HepG2 (cell line): ENCODE results near the gene C1orf35. TPM values are rescaled to one million over a fixed set of nuclear protein-coding genes. Genes with fewer than 3 reads are reported as not detected.

Experiments
- AGO1 ChIP-seq: fragments of 200-400 bp; formaldehyde crosslinking; IDR thresholded peaks from 2 replicates; pipeline ENCODE4 v1.6.1; 2017; ENCODE audit warnings: mild to moderate bottlenecking, low read depth, low read length, moderate library complexity; ENCODE audit not compliant: poor library complexity, severe bottlenecking
- CENPX ChIP-seq: sonication (generic); formaldehyde crosslinking; IDR thresholded peaks from 2 replicates; pipeline ENCODE4 v1.9.0; 2021; ENCODE audit warnings: mild to moderate bottlenecking, missing genetic modification reagents, moderate library complexity
- CTCF ChIP-seq: sonication (generic); formaldehyde crosslinking; IDR thresholded peaks from 2 replicates; pipeline ENCODE4 v1.5.0; 2020; ENCODE audit warnings: mild to moderate bottlenecking, missing genetic modification reagents, moderate library complexity
- ETS1 ChIP-seq: sonication (generic); formaldehyde crosslinking; IDR thresholded peaks from 2 replicates; pipeline ENCODE4 v1.4.0; 2020; ENCODE audit warnings: missing genetic modification reagents
- ETV5 ChIP-seq: IDR thresholded peaks from 2 replicates; pipeline ENCODE4 v1.6.1; 2018; ENCODE audit warnings: missing biosample characterization, missing genetic modification reagents, inconsistent platforms, borderline replicate concordance
- ZBTB7B ChIP-seq: sonication (generic); formaldehyde crosslinking; IDR thresholded peaks from 2 replicates; pipeline ENCODE4 v1.4.0; 2020; ENCODE audit warnings: missing genetic modification reagents
- ZNF710 ChIP-seq: sonication (generic); formaldehyde crosslinking; IDR thresholded peaks from 2 replicates; pipeline ENCODE4 v1.5.0; 2020; ENCODE audit warnings: mild to moderate bottlenecking, missing genetic modification reagents, borderline replicate concordance
- ZNF839 ChIP-seq: sonication (generic); formaldehyde crosslinking; IDR thresholded peaks from 2 replicates; pipeline ENCODE4 v1.4.0; 2020; ENCODE audit warnings: missing genetic modification reagents, mild to moderate bottlenecking, borderline replicate concordance
- ZNF879 ChIP-seq: sonication (generic); formaldehyde crosslinking; IDR thresholded peaks from 2 replicates; pipeline ENCODE4 v1.8.1; 2023; ENCODE audit warnings: missing genetic modification reagents
- ZXDC ChIP-seq: sonication (generic); formaldehyde crosslinking; IDR thresholded peaks from 2 replicates; pipeline ENCODE4 v1.5.0; 2020; ENCODE audit warnings: mild to moderate bottlenecking, missing genetic modification reagents
- polyA plus RNA-seq, 8 experiments: library from polyadenylated mRNA; depleted of rRNA in 3 of 8; stranded (reverse) in 7 of 8; unstranded in 1 of 8; fragments of >200 nt; fragmentation: Illumina TruSeq in 4 of 8; extraction: Trizol in 4 of 8; gene quantifications; 2 replicates each; pipeline versions ENCODE4 v1.2.1 to v1.2.3, GENCODE V29; 2011 to 2016; ENCODE audit warnings: low read depth in 4 of 8, missing spikeins in 1 of 8, mixed read lengths in 1 of 8; ENCODE audit not compliant: insufficient read depth in 1 of 8
- total RNA-seq, 5 experiments: library from RNA; depleted of rRNA; stranded (reverse); fragments of >200 nt; fragmentation: Illumina TruSeq; extraction: Trizol; gene quantifications; 2 replicates each; pipeline ENCODE4 v1.2.3, GENCODE V29; 2016; ENCODE audit warnings: low read depth in 1 of 5

C1orf35 gene
- total and polyA plus RNA-seq, 2 of the 13 experiments (the other 11 are each of a cell fraction or from before 2014, with no cell fraction given) = 8.1 to 19.3 TPM

- TF ChIP-seq ZNF710 = no peak
- no peak for TF ChIP-seq ZNF879 (CRISPR knock-in tag)
- peak; percentile 2 for TF ChIP-seq AGO1
- no peak for TF ChIP-seq ZXDC (CRISPR knock-in tag)
- no peak for TF ChIP-seq ZBTB7B (CRISPR knock-in tag)
- no peak for TF ChIP-seq CENPX (CRISPR knock-in tag)
- 0 out of 2 replicates have a peak, but pooled peaks have one; percentile 8 for TF ChIP-seq CTCF
- TF ChIP-seq ZNF839 (CRISPR knock-in tag) = 0 out of 2 replicates have a peak, but pooled peaks have one; percentile 22
- TF ChIP-seq ETV5 (CRISPR knock-in tag) = no peak
- TF ChIP-seq ETS1 (CRISPR knock-in tag) = no peak
Observed at GRCh38 chr1:228150120-228150460, 47.0 kb upstream of the C1orf35 start (continued).
